B cell (primary cell): Measurements from ENCODE around the gene VCL. TPM values are rescaled to one million over a fixed set of nuclear protein-coding genes. Genes with fewer than 3 reads are reported as not detected.

Experiments used
- ATAC-seq: fragments of 200-7000 bp; cut with Tn5 transposase; one replicate; pipeline ENCODE4 v1.10.0; 2021; ENCODE audit warnings: low read depth, mild to moderate bottlenecking, moderate number of reproducible peaks, moderate library complexity
- CTCF ChIA-PET: fragments of 350-600 bp; sonication (Branson Sonifier 250); formaldehyde crosslinking; loops from one replicate; lab custom pipeline; 2021; ENCODE audit warnings: antibody characterized with exemption, inconsistent platforms; lab: Charles Lee
- POLR2A ChIA-PET: fragments of 350-600 bp; sonication (Branson Sonifier 250); formaldehyde crosslinking; loops from one replicate; lab custom pipeline; 2021; ENCODE audit warnings: antibody characterized with exemption; lab: Charles Lee
- DNase-seq: peaks from one replicate; pipeline ENCODE4 v3.0.0; 2013
- H2AFZ ChIP-seq: 2 replicates; pipeline ENCODE4 v1.6.1; 2012; ENCODE audit warnings: mild to moderate bottlenecking, low read depth, low read length; ENCODE audit not compliant: insufficient read depth, poor library complexity, severe bottlenecking
- H3K27ac ChIP-seq, 2 donors: 1 replicate in 1 of 2; 2 replicates in 1 of 2; pipeline ENCODE4 v1.5.1; 2012 to 2013; ENCODE audit warnings: low read length in 2 of 2, mild to moderate bottlenecking in 2 of 2, moderate library complexity in 1 of 2
- H3K27me3 ChIP-seq, 4 experiments: fragments of 200-600 bp in 1 of 4; sonication (generic) in 1 of 4; replicated peaks in 1 of 4; 1 replicate in 2 of 4; 2 replicates in 2 of 4; pipeline versions ENCODE4 v1.6.1 to v1.7.0; 2013 to 2016; ENCODE audit warnings: low read length in 3 of 4, mild to moderate bottlenecking in 2 of 4, mixed read lengths in 1 of 4, moderate library complexity in 1 of 4; ENCODE audit not compliant: insufficient read depth in 4 of 4, control insufficient read depth in 3 of 4; ENCODE audit errors: control extremely low read depth in 1 of 4
- H3K36me3 ChIP-seq, 2 experiments: replicated peaks in 1 of 2; 1 replicate in 1 of 2; 2 replicates in 1 of 2; pipeline versions ENCODE4 v1.6.1 to v1.7.1; 2013; ENCODE audit warnings: low read length in 1 of 2; ENCODE audit not compliant: insufficient read depth in 2 of 2, control insufficient read depth in 1 of 2; ENCODE audit errors: control extremely low read depth in 1 of 2, extremely low read depth in 1 of 2
- H3K4me1 ChIP-seq, 2 donors: fragments of 200-600 bp in 1 of 2; sonication (generic) in 1 of 2; 1 replicate in 1 of 2; 2 replicates in 1 of 2; pipeline versions ENCODE4 v1.5.1 to v1.6.1; 2013 to 2017; ENCODE audit warnings: low read length in 2 of 2; ENCODE audit not compliant: control insufficient read depth in 2 of 2, insufficient read depth in 2 of 2
- H3K4me2 ChIP-seq: replicated peaks from 2 replicates; pipeline ENCODE3; 2012; ENCODE audit warnings: mild to moderate bottlenecking, low read depth, low read length; ENCODE audit not compliant: poor library complexity, severe bottlenecking
- H3K4me3 ChIP-seq, 5 experiments: fragments of 200-600 bp in 1 of 5; sonication (generic) in 1 of 5; 1 replicate in 3 of 5; 2 replicates in 2 of 5; pipeline versions ENCODE4 v1.5.1 to v1.7.0; 2011 to 2016; ENCODE audit warnings: low read length in 4 of 5, mild to moderate bottlenecking in 4 of 5, low read depth in 2 of 5, control low read depth in 1 of 5, moderate library complexity in 1 of 5; ENCODE audit not compliant: insufficient read depth in 1 of 5; ENCODE audit errors: control extremely low read depth in 1 of 5, extremely low read depth in 1 of 5
- H3K79me2 ChIP-seq: fragments of 200-600 bp; sonication (generic); one replicate; pipeline ENCODE4 v1.6.0; 2016; ENCODE audit warnings: low read length; ENCODE audit not compliant: control insufficient read depth, insufficient read depth
- H3K9ac ChIP-seq: fragments of 200-600 bp; sonication (generic); 2 replicates; pipeline ENCODE4 v1.6.1; 2017; ENCODE audit warnings: mild to moderate bottlenecking, low read length, moderate library complexity
- H3K9me3 ChIP-seq, 3 donors: one replicate each; pipeline versions ENCODE4 v1.6.1 to v1.7.1; 2013; ENCODE audit warnings: low read length in 2 of 3; ENCODE audit not compliant: control insufficient read depth in 2 of 3, insufficient read depth in 1 of 3; ENCODE audit errors: control extremely low read depth in 1 of 3
- H4K20me1 ChIP-seq: 2 replicates; pipeline ENCODE4 v1.6.0; 2012; ENCODE audit warnings: mild to moderate bottlenecking, low read length; ENCODE audit not compliant: insufficient read depth, control insufficient read depth, poor library complexity, severe bottlenecking
- H3K27ac Mint-ChIP-seq: one replicate; pipeline ENCODE4 v1.8.0; 2021; ENCODE audit warnings: mixed read lengths
- H3K27me3 Mint-ChIP-seq: one replicate; pipeline ENCODE4 v1.8.0; 2021; ENCODE audit warnings: mixed read lengths
- H3K4me1 Mint-ChIP-seq: one replicate; pipeline ENCODE4 v1.8.0; 2021; ENCODE audit warnings: mixed read lengths
- H3K4me3 Mint-ChIP-seq: one replicate; pipeline ENCODE4 v1.8.0; 2021; ENCODE audit warnings: mixed read lengths
- H3K9me3 Mint-ChIP-seq: one replicate; pipeline ENCODE4 v1.8.0; 2022; ENCODE audit warnings: mixed read lengths; ENCODE audit not compliant: insufficient read depth
- EZH2 ChIP-seq: IDR thresholded peaks from 2 replicates; pipeline ENCODE4 v1.6.1; 2012; ENCODE audit warnings: borderline replicate concordance, low read depth, mild to moderate bottlenecking, moderate library complexity, low read length; ENCODE audit not compliant: insufficient read depth, poor library complexity, severe bottlenecking
- WGBS: methylation state at CpG from one replicate; pipeline ENCODE4 v1.1.5; 2013; ENCODE audit warnings: missing lambda C conversion rate; ENCODE audit not compliant: insufficient coverage; 5-methylcytosine and 5-hydroxymethylcytosine counted together
- intact Hi-C: fragments of 100-400 bp; cut with micrococcal nuclease; formaldehyde crosslinking; loops from one replicate; pipeline ENCODE4 v1.10.0; 2022
- polyA plus RNA-seq: library from polyadenylated mRNA; depleted of rRNA; stranded (reverse); fragments of >200 nt; gene quantifications from 2 replicates; pipeline ENCODE4 v1.2.3, GENCODE V29; 2012
- total RNA-seq, 2 donors: library from RNA; stranded (reverse); fragments of 120-200 nt in 1 of 2; gene quantifications; 1 replicate in 1 of 2; 2 replicates in 1 of 2; pipeline versions ENCODE4 v1.2.3 to v1.2.4, GENCODE V29; 2013 to 2022
- TF ChIP-seq, protein P1 (sequence below): fragments of 200-600 bp; IDR thresholded peaks from one replicate; pipeline ENCODE4 v1.8.0; 2022; ENCODE audit warnings: antibody characterized with exemption, mild to moderate bottlenecking

VCL gene
- total and polyA plus RNA-seq, 2 donors (not counting 1 experiment from before 2014, with no cell fraction given) = 13.1 to 29.8 TPM

DNA sequence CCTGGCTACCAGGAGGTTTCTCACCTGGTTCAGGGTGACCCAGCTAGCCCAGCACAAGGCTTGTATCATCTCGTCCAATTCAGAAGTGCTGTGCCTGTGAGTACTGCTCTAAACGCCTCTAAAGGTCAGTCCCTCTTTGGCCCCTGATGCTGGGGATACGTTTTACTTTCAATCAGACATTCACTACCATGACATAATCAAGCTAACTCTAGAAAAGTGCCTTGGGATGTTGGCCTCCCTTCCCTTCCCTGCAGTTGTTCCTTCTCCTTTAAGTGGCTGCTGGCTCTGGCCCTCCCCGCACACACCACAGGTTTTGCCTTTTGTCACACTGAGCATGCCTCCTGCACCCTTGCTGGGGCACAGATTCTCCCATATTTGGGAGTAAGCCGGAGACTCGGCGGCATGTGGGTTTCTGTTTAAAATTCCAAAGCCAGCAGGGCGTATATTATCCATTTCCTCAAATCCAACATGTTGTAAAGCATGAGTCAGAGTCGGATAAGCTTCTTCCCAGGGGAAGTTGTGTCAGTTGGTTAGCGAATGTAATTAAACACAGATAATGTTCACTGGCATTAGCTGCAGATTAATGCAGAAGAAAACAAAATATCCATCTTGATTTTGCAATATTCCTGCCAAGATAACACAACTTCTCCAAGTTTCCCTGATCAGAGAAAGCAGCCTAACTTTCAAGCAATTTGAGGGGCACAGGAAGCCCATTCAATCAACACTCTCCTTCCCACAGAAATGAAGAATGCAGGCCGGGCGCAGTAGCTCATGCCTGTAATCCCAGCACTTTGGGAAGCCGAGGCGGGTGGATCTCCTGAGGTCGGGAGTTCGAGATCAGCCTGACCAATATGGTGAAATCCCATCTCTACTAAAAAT is 31.8 kb upstream of the VCL start:
- H3K4me1 ChIP-seq = peaks cover 0 to under 1% of the 10 kb centered on the region in 2 donors
- no peak overlapping the region for H3K9ac ChIP-seq
- peaks cover 2% of the 10 kb centered on the region for H3K4me1 Mint-ChIP-seq
- H3K27me3 Mint-ChIP-seq = no peaks in the 10 kb centered on the region
- ChIA-PET POLR2A (interaction anchor here (0.6 to 1.0 kb wide), 2 partner anchors 10 to 14 kb away, joined by 3 to 4 read pairs; no protein-coding TSS in a partner anchor), CTCF (interaction anchor here (0.7 to 1.6 kb wide), 3 partner anchors 25 to 77 kb away, joined by 3 to 4 read pairs (median 3); no protein-coding TSS in a partner anchor)
- H3K27me3 ChIP-seq = no peaks in the 10 kb centered on the region
- intact Hi-C loops = no loop called here
- ATAC-seq (no peak), DNase-seq (no peak)
- TF ChIP-seq, protein P1, sequence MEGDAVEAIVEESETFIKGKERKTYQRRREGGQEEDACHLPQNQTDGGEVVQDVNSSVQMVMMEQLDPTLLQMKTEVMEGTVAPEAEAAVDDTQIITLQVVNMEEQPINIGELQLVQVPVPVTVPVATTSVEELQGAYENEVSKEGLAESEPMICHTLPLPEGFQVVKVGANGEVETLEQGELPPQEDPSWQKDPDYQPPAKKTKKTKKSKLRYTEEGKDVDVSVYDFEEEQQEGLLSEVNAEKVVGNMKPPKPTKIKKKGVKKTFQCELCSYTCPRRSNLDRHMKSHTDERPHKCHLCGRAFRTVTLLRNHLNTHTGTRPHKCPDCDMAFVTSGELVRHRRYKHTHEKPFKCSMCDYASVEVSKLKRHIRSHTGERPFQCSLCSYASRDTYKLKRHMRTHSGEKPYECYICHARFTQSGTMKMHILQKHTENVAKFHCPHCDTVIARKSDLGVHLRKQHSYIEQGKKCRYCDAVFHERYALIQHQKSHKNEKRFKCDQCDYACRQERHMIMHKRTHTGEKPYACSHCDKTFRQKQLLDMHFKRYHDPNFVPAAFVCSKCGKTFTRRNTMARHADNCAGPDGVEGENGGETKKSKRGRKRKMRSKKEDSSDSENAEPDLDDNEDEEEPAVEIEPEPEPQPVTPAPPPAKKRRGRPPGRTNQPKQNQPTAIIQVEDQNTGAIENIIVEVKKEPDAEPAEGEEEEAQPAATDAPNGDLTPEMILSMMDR = no peak
- no peak for TF ChIP-seq EZH2
- H3K27ac Mint-ChIP-seq = no peak overlapping the region
- H3K9me3 Mint-ChIP-seq = no peaks in the 10 kb centered on the region
- H3K4me3 ChIP-seq = no peak overlapping the region
- H3K4me3 Mint-ChIP-seq = no peak overlapping the region
- WGBS = 92% methylated on average over 7 of the region's 16 CpGs
- no peak overlapping the region for H3K27ac ChIP-seq
- no peaks in the 10 kb centered on the region for H4K20me1 ChIP-seq
- H3K36me3 ChIP-seq = no peaks in the 10 kb centered on the region
- H3K9me3 ChIP-seq = peaks cover 0 to under 1% (median 0%) of the 10 kb centered on the region in 3 donors
- no peak overlapping the region for H3K4me2 ChIP-seq
- no peaks in the 10 kb centered on the region for H3K79me2 ChIP-seq
- H2AFZ ChIP-seq = no peak overlapping the region

DNA sequence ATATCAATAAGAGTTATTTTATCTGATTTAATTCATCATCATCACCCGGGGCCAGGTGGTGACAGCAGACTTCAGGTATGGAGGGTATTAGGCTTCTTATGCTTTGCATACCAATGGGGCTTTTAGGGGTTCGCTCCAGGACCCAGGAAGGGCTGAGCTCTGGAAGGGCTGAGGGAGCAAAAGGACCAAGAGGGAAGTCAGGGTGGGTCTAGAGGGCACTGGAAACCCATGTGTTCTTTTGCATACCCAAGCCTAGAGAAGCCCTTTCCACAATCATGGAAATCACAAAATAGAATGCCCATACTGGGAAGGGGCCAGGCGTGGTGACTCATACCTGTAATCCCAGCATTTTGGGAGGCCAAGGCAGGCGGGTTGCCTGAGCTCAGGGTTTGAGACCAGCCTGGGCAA is 30.9 kb upstream of the VCL start:
- Histone ChIP-seq H3K27ac (no peak overlapping the region), H3K4me2 (no peak overlapping the region), H2AFZ (no peak overlapping the region), H3K4me1 (no peaks in the 10 kb centered on the region), H3K9me3 (no peaks in the 10 kb centered on the region), H3K36me3 (no peaks in the 10 kb centered on the region), H3K4me3 (no peak overlapping the region), H3K79me2 (no peaks in the 10 kb centered on the region), H3K27me3 (no peaks in the 10 kb centered on the region), H4K20me1 (no peaks in the 10 kb centered on the region), H3K9ac (no peak overlapping the region)
- DNase-seq (no peak), ATAC-seq (no peak)
- TF ChIP-seq EZH2 = no peak
- TF ChIP-seq, protein P1 = no peak
- intact Hi-C loops = no loop called here
- H3K27me3 Mint-ChIP-seq = no peaks in the 10 kb centered on the region
- 100% methylated on average over 1 of the region's 4 CpGs for WGBS
- H3K9me3 Mint-ChIP-seq = no peaks in the 10 kb centered on the region
- ChIA-PET CTCF (interaction anchor here (0.7 to 1.6 kb wide), 3 partner anchors 26 to 78 kb away, joined by 3 to 4 read pairs (median 3); no protein-coding TSS in a partner anchor), POLR2A (interaction anchor here (0.6 kb wide), 1 partner anchor 13 kb away, joined by 4 read pairs; no protein-coding TSS in a partner anchor)
- H3K4me3 Mint-ChIP-seq = no peak overlapping the region
- H3K4me1 Mint-ChIP-seq = no peaks in the 10 kb centered on the region
- no peak overlapping the region for H3K27ac Mint-ChIP-seq
